B cell (primary cell): ENCODE measurements around the gene NRAS. TPM values are rescaled to one million over a fixed set of nuclear protein-coding genes. Genes with fewer than 3 reads are reported as not detected.

Experiments
- ATAC-seq: fragments of 200-7000 bp; cut with Tn5 transposase; one replicate; pipeline ENCODE4 v1.10.0; 2021; ENCODE audit warnings: low read depth, mild to moderate bottlenecking, moderate number of reproducible peaks, moderate library complexity
- CTCF ChIA-PET: fragments of 350-600 bp; sonication (Branson Sonifier 250); formaldehyde crosslinking; loops from one replicate; lab custom pipeline; 2021; ENCODE audit warnings: antibody characterized with exemption, inconsistent platforms; lab: Charles Lee
- POLR2A ChIA-PET: fragments of 350-600 bp; sonication (Branson Sonifier 250); formaldehyde crosslinking; loops from one replicate; lab custom pipeline; 2021; ENCODE audit warnings: antibody characterized with exemption; lab: Charles Lee
- DNase-seq: peaks from one replicate; pipeline ENCODE4 v3.0.0; 2013
- H2AFZ ChIP-seq: 2 replicates; pipeline ENCODE4 v1.6.1; 2012; ENCODE audit warnings: mild to moderate bottlenecking, low read depth, low read length; ENCODE audit not compliant: insufficient read depth, poor library complexity, severe bottlenecking
- H3K27ac ChIP-seq, 2 donors: 1 replicate in 1 of 2; 2 replicates in 1 of 2; pipeline ENCODE4 v1.5.1; 2012 to 2013; ENCODE audit warnings: low read length in 2 of 2, mild to moderate bottlenecking in 2 of 2, moderate library complexity in 1 of 2
- H3K27me3 ChIP-seq, 4 experiments: fragments of 200-600 bp in 1 of 4; sonication (generic) in 1 of 4; replicated peaks in 1 of 4; 1 replicate in 2 of 4; 2 replicates in 2 of 4; pipeline versions ENCODE4 v1.6.1 to v1.7.0; 2013 to 2016; ENCODE audit warnings: low read length in 3 of 4, mild to moderate bottlenecking in 2 of 4, mixed read lengths in 1 of 4, moderate library complexity in 1 of 4; ENCODE audit not compliant: insufficient read depth in 4 of 4, control insufficient read depth in 3 of 4; ENCODE audit errors: control extremely low read depth in 1 of 4
- H3K36me3 ChIP-seq, 2 experiments: replicated peaks in 1 of 2; 1 replicate in 1 of 2; 2 replicates in 1 of 2; pipeline versions ENCODE4 v1.6.1 to v1.7.1; 2013; ENCODE audit warnings: low read length in 1 of 2; ENCODE audit not compliant: insufficient read depth in 2 of 2, control insufficient read depth in 1 of 2; ENCODE audit errors: control extremely low read depth in 1 of 2, extremely low read depth in 1 of 2
- H3K4me1 ChIP-seq, 2 donors: fragments of 200-600 bp in 1 of 2; sonication (generic) in 1 of 2; 1 replicate in 1 of 2; 2 replicates in 1 of 2; pipeline versions ENCODE4 v1.5.1 to v1.6.1; 2013 to 2017; ENCODE audit warnings: low read length in 2 of 2; ENCODE audit not compliant: control insufficient read depth in 2 of 2, insufficient read depth in 2 of 2
- H3K4me2 ChIP-seq: replicated peaks from 2 replicates; pipeline ENCODE3; 2012; ENCODE audit warnings: mild to moderate bottlenecking, low read depth, low read length; ENCODE audit not compliant: poor library complexity, severe bottlenecking
- H3K4me3 ChIP-seq, 5 experiments: fragments of 200-600 bp in 1 of 5; sonication (generic) in 1 of 5; 1 replicate in 3 of 5; 2 replicates in 2 of 5; pipeline versions ENCODE4 v1.5.1 to v1.7.0; 2011 to 2016; ENCODE audit warnings: low read length in 4 of 5, mild to moderate bottlenecking in 4 of 5, low read depth in 2 of 5, control low read depth in 1 of 5, moderate library complexity in 1 of 5; ENCODE audit not compliant: insufficient read depth in 1 of 5; ENCODE audit errors: control extremely low read depth in 1 of 5, extremely low read depth in 1 of 5
- H3K79me2 ChIP-seq: fragments of 200-600 bp; sonication (generic); one replicate; pipeline ENCODE4 v1.6.0; 2016; ENCODE audit warnings: low read length; ENCODE audit not compliant: control insufficient read depth, insufficient read depth
- H3K9ac ChIP-seq: fragments of 200-600 bp; sonication (generic); 2 replicates; pipeline ENCODE4 v1.6.1; 2017; ENCODE audit warnings: mild to moderate bottlenecking, low read length, moderate library complexity
- H3K9me3 ChIP-seq, 3 donors: one replicate each; pipeline versions ENCODE4 v1.6.1 to v1.7.1; 2013; ENCODE audit warnings: low read length in 2 of 3; ENCODE audit not compliant: control insufficient read depth in 2 of 3, insufficient read depth in 1 of 3; ENCODE audit errors: control extremely low read depth in 1 of 3
- H4K20me1 ChIP-seq: 2 replicates; pipeline ENCODE4 v1.6.0; 2012; ENCODE audit warnings: mild to moderate bottlenecking, low read length; ENCODE audit not compliant: insufficient read depth, control insufficient read depth, poor library complexity, severe bottlenecking
- H3K27ac Mint-ChIP-seq: one replicate; pipeline ENCODE4 v1.8.0; 2021; ENCODE audit warnings: mixed read lengths
- H3K27me3 Mint-ChIP-seq: one replicate; pipeline ENCODE4 v1.8.0; 2021; ENCODE audit warnings: mixed read lengths
- H3K4me1 Mint-ChIP-seq: one replicate; pipeline ENCODE4 v1.8.0; 2021; ENCODE audit warnings: mixed read lengths
- H3K4me3 Mint-ChIP-seq: one replicate; pipeline ENCODE4 v1.8.0; 2021; ENCODE audit warnings: mixed read lengths
- H3K9me3 Mint-ChIP-seq: one replicate; pipeline ENCODE4 v1.8.0; 2022; ENCODE audit warnings: mixed read lengths; ENCODE audit not compliant: insufficient read depth
- CTCF ChIP-seq: fragments of 200-600 bp; IDR thresholded peaks from one replicate; pipeline ENCODE4 v1.8.0; 2022; ENCODE audit warnings: antibody characterized with exemption, mild to moderate bottlenecking
- EZH2 ChIP-seq: IDR thresholded peaks from 2 replicates; pipeline ENCODE4 v1.6.1; 2012; ENCODE audit warnings: borderline replicate concordance, low read depth, mild to moderate bottlenecking, moderate library complexity, low read length; ENCODE audit not compliant: insufficient read depth, poor library complexity, severe bottlenecking
- WGBS: methylation state at CpG from one replicate; pipeline ENCODE4 v1.1.5; 2013; ENCODE audit warnings: missing lambda C conversion rate; ENCODE audit not compliant: insufficient coverage; 5-methylcytosine and 5-hydroxymethylcytosine counted together
- intact Hi-C: fragments of 100-400 bp; cut with micrococcal nuclease; formaldehyde crosslinking; loops from one replicate; pipeline ENCODE4 v1.10.0; 2022
- polyA plus RNA-seq: library from polyadenylated mRNA; depleted of rRNA; stranded (reverse); fragments of >200 nt; gene quantifications from 2 replicates; pipeline ENCODE4 v1.2.3, GENCODE V29; 2012
- total RNA-seq, 2 donors: library from RNA; stranded (reverse); fragments of 120-200 nt in 1 of 2; gene quantifications; 1 replicate in 1 of 2; 2 replicates in 1 of 2; pipeline versions ENCODE4 v1.2.3 to v1.2.4, GENCODE V29; 2013 to 2022

The NRAS gene
- total and polyA plus RNA-seq, 2 donors (not counting 1 experiment from before 2014, with no cell fraction given) = 9.8 to 35.0 TPM

GRCh38 chr1:114685851-114686250 is 30.7 kb downstream of the NRAS start:
- Mint-ChIP-seq H3K9me3 (no peaks in the 10 kb centered on the region), H3K4me1 (no peaks in the 10 kb centered on the region), H3K27me3 (peaks cover 55% of the 10 kb centered on the region), H3K4me3 (no peak overlapping the region), H3K27ac (no peak overlapping the region)
- H3K27ac ChIP-seq = no peak overlapping the region
- no peaks in the 10 kb centered on the region for H3K9me3 ChIP-seq
- ATAC-seq (no peak), DNase-seq (no peak)
- ChIA-PET POLR2A (no interaction called here), CTCF (no interaction called here)
- TF ChIP-seq EZH2 = no peak
- no peak for TF ChIP-seq CTCF
- no peak overlapping the region for H3K4me2 ChIP-seq
- H4K20me1 ChIP-seq = no peaks in the 10 kb centered on the region
- intact Hi-C loops = no loop called here
- H3K9ac ChIP-seq = no peak overlapping the region
- 100% methylated on average over 3 of the region's 5 CpGs for WGBS
- H3K4me1 ChIP-seq = no peaks in the 10 kb centered on the region
- no peak overlapping the region for H2AFZ ChIP-seq
- H3K4me3 ChIP-seq = no peak overlapping the region
- H3K27me3 ChIP-seq = peaks cover 0 to 22% (median 12%) of the 10 kb centered on the region in 4 experiments
- no peaks in the 10 kb centered on the region for H3K36me3 ChIP-seq
- H3K79me2 ChIP-seq = no peaks in the 10 kb centered on the region

- no peak overlapping the region for H3K4me2 ChIP-seq
- no peak overlapping the region for H3K4me3 ChIP-seq
- H3K9ac ChIP-seq = no peak overlapping the region
- peaks cover 0 to 10% (median 0%) of the 10 kb centered on the region in 4 experiments for H3K27me3 ChIP-seq
- WGBS = 89% methylated on average over 3 of the region's 5 CpGs
- Mint-ChIP-seq H3K9me3 (no peaks in the 10 kb centered on the region), H3K27ac (no peak overlapping the region), H3K4me3 (no peak overlapping the region), H3K4me1 (no peaks in the 10 kb centered on the region), H3K27me3 (peaks cover 56% of the 10 kb centered on the region)
- DNase-seq (no peak), ATAC-seq (no peak)
- ChIA-PET CTCF (no interaction called here), POLR2A (no interaction called here)
- H3K4me1 ChIP-seq = no peaks in the 10 kb centered on the region
- H3K79me2 ChIP-seq = no peaks in the 10 kb centered on the region
- TF ChIP-seq CTCF (no peak), EZH2 (no peak)
- H4K20me1 ChIP-seq = no peaks in the 10 kb centered on the region
- intact Hi-C loops = no loop called here
- H3K9me3 ChIP-seq = no peaks in the 10 kb centered on the region
- H3K27ac ChIP-seq = no peak overlapping the region
- H3K36me3 ChIP-seq = no peaks in the 10 kb centered on the region
- no peak overlapping the region for H2AFZ ChIP-seq
These were observed 38.9 kb downstream of the NRAS start for GRCh38 chr1:114677691-114678090.
